GM21528 (cell line): ENCODE data around the gene RAB31.

ENCODE experiments used
- ATAC-seq: cut with Tn5 transposase; IDR thresholded peaks from one replicate; pipeline ENCODE4 v1.9.1; 2021; ENCODE audit warnings: mild to moderate bottlenecking, moderate library complexity; ENCODE audit not compliant: unreplicated experiment, low FRiP score

Gene RAB31

DNA sequence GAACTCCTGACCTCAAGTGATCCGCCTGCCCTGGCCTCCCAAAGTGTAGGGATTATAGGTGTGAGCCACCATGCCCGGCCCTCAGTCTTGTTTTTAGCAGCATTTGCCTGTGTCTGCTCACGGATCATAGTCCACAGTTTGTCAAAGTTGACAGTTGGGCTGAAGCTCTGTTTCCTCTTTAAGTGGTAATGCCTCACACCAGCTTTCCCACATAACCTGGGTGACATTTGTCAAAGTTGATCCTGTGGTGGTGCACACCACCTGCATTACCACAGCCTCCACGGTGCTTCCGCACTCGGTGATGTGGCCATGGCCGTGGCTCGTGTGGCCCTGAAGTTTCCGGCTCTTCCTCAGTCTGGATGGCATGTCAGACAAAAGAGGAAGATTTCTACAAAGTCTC lies 27.1 kb downstream of the RAB31 start:
- ATAC-seq, result no peak

DNA sequence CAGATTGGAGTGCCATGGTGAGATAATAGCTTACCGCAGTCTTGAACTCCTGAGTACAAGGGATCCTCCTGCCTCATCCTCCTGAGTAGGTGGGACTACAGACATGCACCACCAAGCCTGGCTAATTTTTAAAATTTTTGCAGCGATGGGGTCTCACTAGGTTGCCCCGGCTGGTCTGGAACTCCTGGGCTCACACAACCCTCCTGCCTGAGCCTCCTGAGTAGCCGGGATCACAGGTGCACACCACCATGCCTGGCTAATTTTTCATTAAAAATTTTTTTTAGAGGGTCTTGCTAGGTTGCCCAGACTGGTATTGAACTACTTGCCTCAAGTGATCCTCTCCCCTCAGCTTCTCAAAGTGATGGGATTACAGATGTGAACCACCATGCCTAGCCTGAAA lies 27.8 kb downstream of the RAB31 start:
- ATAC-seq, result no peak

DNA sequence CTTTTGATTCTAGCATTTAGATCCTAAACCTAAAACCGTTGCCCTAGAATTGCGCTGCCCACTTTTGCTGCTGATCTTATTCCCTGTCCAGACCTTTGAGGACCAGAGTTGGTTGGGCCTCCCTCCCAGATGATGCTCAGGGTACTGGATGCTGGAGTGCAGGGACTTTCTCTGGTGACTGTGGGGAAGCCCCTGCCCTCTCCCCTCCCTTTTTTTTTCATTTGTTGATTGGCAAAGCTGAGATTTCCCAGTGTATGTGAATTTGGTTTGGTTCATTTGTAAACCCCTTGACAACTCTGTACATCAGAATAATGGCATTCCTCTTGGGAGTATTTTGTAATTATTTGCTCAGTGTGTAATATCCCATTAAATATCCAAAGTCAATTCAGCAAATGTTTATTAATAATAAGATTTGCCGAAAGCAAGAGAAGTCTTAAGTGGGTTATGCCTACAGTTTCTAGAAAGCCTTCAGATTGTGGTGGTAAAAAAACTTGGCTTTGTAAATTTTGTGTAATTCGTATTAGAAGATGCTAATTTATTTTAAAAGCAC lies 28.3 kb downstream of the RAB31 start:
- no peak for ATAC-seq

DNA sequence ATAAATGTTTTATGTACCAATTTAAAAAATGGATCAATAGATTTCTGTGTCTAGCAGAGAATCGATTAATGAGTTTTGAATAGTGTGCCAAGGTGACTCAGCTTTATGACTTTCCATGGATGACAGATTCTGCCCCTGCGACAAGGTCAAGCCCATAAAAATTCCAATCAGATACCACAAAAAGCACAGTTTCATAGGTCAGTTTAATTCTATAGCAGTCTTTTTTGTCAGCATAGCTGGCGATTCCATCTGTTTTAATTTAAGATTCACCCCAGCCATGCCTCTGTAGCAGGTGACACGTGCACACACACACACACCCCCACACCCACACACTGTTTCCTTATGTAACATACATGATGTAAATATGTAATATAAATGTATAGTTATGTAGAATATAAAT lies 28.9 kb downstream of the RAB31 start:
- ATAC-seq, result no peak

DNA sequence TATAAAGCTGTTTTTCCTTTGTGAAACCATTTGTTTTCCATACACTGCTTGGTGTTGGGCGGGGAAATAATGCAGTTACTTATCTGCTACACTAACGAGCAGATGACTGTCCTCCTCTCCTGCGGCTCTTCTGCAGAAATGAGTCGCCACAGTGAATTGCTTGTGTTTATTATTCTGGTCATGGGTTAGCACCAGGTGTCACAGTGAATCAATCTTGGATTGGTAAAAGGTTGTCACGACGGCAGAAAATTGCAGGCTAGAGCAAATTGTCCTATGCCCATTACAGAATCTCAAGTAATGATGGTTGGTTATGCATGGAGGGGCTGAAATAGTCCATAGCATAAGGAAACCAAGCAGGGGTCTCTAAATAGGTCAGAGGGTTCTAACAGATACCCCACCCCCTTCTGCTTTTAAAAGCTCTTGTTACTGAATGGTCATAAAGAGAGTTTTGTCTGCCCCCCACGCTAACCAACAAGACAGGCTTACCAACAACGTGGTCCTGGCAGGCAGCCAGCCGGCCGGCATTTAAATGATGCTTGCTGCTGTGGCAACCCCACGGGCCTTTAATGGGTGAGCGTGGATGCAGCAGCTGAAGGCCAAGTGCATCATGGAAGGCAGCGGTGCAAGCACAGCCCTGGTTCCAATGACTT lies 29.5 kb downstream of the RAB31 start:
- ATAC-seq, result no peak

DNA sequence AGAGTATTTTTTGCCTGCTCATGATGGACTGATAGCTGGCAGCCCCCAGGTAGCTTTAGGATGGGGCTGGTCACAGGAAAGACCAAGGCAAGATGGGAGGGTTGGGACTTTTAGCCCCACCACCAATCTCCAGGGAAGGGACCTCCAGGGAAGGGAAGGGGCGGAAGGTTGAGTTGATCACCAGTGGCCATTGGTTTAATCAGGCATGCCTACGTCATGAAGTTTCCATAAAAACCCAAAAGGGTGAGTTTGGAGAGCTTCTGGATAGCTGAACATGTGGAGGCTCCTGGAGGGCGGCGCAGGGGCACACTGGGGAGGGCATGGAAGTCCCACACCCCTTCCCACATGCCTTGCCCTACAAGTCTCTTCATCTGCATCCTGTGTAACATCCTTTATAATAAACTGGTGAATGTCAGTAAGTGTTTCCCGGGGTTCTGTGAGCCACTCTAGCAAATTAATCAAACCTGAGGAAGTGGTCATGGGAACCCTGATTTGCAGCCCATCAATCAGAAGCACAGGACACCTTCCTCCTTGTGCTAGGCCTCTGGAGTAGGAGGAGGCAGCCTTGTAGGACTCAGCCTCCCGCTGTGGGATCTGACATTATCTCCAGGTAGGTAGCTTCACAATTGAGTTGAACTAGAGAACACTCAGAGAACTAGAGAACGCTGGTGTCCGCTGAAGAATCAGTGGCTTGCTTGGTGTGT lies 30.3 kb downstream of the RAB31 start:
- ATAC-seq, result no peak

DNA sequence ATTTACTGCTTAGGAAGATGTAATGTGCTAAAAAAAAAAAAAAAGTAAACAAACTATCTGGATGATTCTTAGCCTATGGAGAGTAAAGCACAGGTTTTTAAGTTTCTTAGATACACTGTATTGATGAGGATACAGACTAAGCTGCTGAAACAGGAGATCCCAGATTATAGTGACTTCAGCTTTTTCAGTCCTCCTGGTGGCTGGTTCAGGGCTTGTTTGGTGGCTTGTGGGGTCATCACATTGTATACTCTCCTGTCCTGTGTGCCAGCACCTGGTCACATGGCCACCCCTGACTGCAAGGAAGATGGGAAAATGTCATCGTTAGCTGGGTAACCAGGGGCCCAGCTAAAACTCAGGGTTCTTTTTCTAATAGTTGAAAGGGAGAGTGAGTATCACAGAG lies 31.4 kb downstream of the RAB31 start:
- no peak for ATAC-seq

DNA sequence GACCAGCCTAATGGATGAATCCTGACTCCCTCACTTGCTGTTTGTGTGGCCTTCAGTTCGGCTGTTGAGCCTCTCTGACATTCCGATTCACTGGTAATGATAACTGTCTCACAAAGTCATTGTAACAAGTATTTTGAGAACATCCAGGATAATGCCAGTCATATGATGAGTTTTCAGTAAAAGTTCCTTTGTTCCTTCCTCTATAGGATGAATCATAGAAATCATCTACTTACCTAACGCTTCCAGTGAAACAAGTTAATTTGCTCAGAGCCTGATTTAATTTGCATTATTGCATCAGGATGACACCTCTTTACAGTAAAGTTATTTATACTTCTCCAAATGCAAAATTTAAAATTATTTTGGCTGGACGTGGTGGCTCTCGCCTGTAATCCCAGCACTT lies 32.0 kb downstream of the RAB31 start:
- no peak for ATAC-seq

DNA sequence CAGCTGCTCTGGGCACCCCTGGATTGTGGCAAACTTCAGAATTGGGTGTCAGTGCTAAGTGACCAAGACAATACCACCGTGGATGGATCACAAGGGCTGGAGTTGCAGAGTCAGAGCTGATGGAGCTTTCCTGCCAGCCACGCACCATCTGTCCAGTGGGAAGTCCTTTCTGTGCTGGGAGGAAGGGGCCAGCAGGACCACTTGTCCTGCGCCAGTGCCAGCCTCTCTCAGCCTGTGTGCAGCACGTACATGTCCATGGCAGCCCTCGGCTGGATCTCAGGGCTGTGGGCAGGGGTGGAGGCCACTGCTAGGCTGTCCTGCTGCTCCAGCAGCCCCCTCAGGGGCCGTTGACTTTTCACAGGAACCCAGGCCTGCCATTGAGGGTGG lies 33.3 kb downstream of the RAB31 start:
- no peak for ATAC-seq

DNA sequence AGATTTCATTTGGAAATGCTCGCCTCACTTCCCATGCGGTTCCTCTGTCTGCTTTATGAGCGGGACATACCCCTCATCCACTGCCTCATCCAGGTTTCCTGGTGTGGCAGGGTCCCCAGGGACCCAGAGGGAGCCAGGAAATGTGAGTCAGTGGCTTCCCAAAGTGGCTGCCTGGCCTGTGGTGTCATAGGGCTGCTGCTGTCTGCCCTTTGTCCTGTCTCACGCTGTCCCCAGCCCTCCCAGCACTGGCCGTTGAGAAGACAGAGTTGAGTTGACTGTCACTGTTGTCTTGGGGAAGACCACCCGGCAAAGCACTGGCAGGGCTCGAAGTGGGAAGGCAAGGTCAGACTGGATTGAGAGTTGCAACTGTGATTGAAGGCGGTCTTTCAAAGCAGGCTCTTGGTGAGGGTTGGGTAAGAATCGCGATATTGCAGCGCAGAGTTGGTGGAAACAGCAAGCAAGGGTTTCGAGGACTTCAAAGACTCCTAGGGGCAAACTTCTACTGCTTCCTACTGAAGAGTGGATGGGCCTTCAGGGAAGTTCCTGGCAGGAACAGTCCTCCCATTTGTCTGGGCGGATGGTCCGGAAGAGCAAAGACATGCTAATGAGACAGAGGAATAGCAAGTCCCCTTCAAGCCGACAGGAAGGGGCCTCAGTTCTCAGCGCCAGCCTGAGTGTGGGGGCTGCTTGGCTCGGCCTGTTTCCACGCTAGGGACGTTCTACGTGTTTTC lies 33.9 kb downstream of the RAB31 start:
- no peak for ATAC-seq

DNA sequence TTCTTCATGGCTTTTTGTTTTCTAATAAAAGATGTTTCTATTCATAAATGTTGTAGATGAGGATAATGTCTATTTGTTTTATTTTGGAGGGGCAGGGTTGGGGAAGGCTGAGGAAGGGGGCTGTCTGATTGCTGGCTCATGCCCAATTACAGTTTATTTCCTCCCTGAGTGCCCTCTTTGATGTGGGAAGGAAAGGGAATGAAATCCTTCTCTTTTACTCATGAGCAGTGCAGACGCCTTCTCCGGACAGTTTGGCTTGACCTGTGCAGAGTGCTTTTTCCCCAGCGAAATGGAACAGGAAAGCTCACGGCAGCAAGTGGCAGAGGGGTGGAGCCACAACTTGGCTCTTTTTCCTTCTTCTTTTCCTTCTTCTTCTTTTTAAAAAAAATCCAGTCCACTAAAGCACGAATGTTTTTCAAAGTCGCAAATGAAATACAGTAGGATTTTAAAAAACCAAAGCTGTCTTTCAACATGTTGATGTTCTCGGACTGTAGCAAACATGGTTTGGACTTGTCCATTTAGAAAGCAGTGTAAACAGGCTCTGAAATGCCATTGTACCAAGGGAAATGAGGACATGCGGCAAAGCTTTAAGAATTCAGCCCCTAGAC lies 34.5 kb downstream of the RAB31 start:
- no peak for ATAC-seq

DNA sequence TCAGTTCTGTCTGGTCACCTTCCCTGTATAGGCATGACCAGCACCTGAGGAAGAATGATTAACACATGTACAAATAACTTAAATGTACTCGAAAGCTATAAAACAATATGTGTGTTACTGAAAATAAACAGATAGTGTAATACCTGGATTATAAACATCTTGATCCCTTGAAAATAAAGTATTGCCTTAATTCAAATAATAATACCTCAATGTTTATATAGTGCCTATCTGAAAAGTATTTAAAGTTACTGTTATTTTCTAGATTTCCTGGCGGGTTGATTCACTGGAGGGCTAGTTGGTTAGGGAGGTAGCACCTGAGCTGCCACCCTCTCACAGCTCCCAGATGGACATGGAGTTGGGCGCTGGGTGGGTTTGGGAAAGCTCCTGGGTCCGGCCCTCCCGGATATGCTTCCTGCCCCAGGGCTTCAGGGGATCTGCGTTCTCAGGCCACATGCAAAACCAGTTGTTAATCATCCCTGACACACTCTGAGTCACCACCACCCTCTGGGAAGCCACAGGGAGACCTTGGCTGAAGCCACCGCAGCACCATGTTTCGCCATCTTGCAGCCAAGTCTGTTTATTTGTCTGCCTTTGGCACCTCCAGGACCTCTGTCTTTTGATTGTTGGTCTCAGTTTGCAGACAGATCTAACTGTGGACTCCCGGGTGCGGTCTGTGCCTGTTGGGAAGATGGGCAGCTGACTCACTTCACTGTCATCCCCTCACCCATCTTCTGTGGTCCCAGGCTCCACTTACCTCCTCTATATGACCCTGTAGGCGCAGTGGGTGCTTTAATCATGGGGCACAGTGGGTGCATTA lies 35.3 kb downstream of the RAB31 start:
- ATAC-seq, result no peak

DNA sequence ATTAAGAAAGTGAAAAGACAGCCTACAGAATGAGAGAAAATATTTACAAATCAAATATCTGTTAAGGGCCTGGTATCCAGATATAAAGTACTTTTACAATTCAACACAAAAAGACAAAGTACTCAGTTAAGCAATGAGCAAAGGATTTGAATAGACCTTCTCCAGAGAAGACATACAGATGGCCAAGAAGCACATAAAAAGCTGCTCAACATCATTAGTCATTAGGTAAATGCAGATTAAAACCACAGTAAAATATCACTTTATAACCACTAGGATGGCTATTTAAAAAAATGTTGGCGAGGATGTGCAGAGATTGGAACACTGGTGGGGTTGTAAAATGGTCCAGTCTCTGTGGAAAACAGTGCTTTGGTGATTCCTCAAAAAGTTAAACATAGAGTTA lies 38.9 kb downstream of the RAB31 start:
- no peak for ATAC-seq

DNA sequence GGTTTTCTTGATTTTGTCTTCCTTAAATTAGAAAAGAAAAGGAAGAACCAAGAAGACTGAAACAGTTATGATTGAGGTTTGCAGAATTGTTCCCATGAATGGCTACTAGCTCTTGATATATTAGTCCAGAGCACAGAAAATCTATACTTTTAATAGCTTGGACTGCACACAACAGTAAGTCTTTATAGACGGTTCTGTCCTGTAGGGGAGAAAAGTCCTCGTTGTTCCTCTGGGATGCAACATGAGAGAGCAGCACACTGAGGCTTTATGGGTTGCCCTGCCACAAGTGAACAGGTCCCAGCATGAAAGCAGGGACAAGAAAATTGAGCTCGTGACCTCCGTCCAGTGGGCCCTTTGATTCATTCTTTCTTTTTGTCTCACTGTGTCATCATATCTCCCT lies 41.5 kb downstream of the RAB31 start:
- ATAC-seq, result no peak

DNA sequence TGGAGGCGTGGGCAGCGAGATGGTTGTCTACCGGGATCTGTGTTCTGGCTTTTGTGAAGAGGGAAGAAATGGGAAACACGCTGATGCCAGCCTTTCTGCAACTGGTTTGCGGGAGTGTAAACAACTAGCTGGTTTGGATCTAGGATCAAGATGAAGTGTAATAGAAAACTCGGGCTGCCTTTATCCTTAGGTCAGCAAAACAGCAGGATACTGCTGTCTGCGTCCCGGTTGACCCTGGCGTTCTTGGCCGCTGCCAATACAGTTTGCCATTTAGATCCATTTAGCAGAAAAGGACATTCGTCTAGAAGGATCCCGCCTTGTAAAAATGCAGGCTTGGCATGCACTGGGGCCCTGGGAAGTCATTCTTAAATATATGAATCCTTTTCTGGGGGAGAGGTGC lies 42.0 kb downstream of the RAB31 start:
- no peak for ATAC-seq

DNA sequence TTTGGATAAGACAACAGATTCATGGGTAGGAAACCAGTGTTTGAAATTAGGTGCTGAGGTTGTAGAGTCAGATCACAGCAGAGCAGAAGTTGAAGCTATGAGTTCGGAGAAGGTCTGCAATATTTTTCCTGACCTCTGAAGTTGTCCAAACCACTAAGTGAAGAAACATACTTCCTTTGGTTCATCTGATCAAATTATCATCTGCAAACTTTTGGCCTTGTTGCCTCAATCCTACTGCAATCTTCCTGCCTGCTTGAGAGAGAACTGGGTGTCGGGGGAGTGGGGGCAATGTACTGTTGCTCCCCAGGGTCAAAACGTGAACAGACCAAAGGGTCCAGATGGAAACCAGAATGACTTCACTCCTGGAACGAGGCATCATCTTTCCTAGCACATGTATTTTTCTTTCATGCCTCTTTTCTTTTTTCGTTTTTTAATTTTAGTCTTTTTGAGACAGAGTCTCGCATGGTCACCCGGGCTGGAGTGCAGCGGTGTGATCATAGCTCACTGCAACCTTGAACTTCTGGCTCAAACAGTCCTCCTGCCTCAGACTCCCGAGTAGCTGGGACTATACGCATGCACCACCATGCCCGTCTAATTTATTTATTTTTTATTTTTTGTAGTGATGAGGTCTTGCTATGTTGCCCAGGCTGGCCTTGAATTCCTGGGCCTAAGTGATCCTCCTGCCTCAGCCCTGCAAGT lies 42.7 kb downstream of the RAB31 start:
- ATAC-seq, result no peak

DNA sequence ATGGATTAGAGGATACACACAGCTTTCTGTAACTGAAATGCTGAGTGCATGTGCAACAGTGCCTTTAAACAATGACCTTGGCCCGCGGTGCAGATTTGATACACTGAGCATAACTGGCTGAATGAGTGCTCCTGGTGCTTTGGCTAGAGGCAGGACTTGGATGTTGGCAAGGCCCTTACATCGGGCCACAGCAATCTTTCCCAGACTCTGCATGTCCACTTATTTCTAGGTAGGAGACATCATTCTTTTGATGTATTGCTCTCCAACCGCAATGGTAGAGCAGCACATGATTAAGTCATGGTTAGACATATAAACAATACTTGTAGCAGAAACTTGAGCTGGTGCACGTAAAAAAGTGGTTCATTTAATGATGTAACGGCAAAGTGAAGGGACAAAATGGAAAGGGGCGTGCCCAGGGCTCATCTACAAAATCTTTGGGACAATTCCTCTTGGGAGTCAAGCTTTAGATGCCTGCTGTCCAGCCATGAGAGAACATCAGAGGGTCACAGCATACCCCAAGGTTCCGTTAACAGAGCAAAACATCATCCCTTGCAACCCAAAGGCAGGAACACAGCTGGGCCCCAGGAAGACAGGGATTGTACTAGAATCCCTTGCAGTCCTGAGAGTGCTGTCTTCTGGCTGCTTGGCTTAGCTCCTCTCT lies 43.4 kb downstream of the RAB31 start:
- ATAC-seq, result no peak

DNA sequence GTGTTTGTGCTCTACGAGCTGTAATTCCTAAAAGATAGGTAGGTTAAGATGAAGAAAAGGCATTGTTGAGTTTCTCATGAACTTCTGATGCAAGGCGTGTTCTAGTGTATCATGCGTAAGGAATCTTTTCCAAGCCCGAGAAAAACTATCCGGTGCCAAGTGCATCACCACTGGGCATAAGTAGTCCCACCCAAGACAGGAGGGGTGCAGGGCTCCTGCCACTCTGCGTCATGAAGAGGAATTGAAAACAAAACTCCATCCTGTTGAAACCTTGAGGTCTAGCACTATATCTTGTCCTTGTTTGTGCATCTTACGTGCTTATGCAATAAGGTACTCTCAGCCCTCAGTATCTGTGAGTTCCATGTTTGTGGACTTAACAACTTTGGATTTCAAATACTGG lies 45.7 kb downstream of the RAB31 start:
- ATAC-seq, result no peak

DNA sequence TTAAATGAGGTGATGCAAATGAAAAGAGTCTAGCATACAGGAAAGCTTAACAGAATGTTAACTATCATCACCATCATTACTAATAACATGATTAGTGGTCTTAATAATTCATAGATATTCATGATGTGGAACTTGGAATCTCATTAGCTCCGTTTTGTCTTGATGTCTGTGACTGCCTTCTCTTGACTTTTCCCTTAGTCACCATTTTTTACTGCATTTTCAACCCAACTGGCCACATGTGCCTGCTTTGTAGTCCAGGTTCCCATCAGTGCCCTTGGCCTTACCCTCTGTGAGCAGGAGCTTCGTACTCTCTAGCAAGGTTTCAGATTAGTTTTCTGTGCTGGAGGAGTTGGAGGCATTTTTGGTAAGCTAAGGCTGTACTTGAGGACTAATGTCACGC lies 47.0 kb downstream of the RAB31 start:
- no peak for ATAC-seq
